ENCODE results near the gene GYPC. TPM values are rescaled to one million over a fixed set of nuclear protein-coding genes. Genes with fewer than 3 reads are reported as not detected.
"Not testable (repeated sequence)": the region's sequence is repeated elsewhere in the genome, so short reads cannot be mapped to it uniquely, and the experiment has no call there.

The GYPC gene
- total and polyA plus RNA-seq, 2 of the 4 experiments (the other 2 are of a cell fraction) = 53.4 to 96.3 TPM

GRCh38 chr2:126647714-126648344 lies 8.1 kb upstream of the GYPC start:
- H2BK5ac ChIP-seq (ENCODE audit: low read depth, low read length, poor library complexity, severe bottlenecking); H3K18ac ChIP-seq (ENCODE audit: low read depth, low read length); H2BK15ac ChIP-seq (ENCODE audit: low read depth, low read length); H3K4me1 ChIP-seq (ENCODE audit: control insufficient read depth, insufficient read depth, low read length); ATAC-seq (ENCODE audit: low read depth); CTCF ChIA-PET; dilution Hi-C loops (cut with HindIII; ENCODE audit: low sequenced_read_pairs, unreplicated experiment); H2AK9ac ChIP-seq (replicated peaks; ENCODE audit: low read depth, low read length, poor library complexity); H2BK120ac ChIP-seq (ENCODE audit: low read depth, low read length); H2AK5ac ChIP-seq (ENCODE audit: low read depth, low read length); H4K5ac ChIP-seq (ENCODE audit: low read depth, low read length); H3K9ac ChIP-seq (ENCODE audit: low read depth, low read length); H2AFZ ChIP-seq (replicated peaks; ENCODE audit: low read length, poor library complexity); intact Hi-C loops (cut with micrococcal nuclease); H2BK20ac ChIP-seq (ENCODE audit: low read depth, low read length); H3K9me3 ChIP-seq (ENCODE audit: control insufficient read depth, insufficient read depth, low read length); H3K4me3 ChIP-seq (ENCODE audit: insufficient read depth, low read depth, low read length); H4K91ac ChIP-seq (ENCODE audit: insufficient read depth, low read depth, low read length); H3K27ac ChIP-seq (ENCODE audit: insufficient read depth, low read length); DNase-seq; H4K20me1 ChIP-seq (ENCODE audit: insufficient read depth, low read length); H3K36me3 ChIP-seq (ENCODE audit: control insufficient read depth, insufficient read depth, low read length); BruUV-seq (replicated peaks); H3K9me1 ChIP-seq (ENCODE audit: insufficient read depth, low read length); H3K79me1 ChIP-seq (ENCODE audit: low read depth in 1 of 2, low read length in 2 of 2); H3K23ac ChIP-seq (ENCODE audit: low read depth, low read length); H3K14ac ChIP-seq (replicated peaks; ENCODE audit: low read depth, low read length); H3K56ac ChIP-seq (ENCODE audit: extremely low read depth, insufficient read depth, low read length); H3K4me2 ChIP-seq (ENCODE audit: low read depth, low read length); H4K8ac ChIP-seq (ENCODE audit: low read depth in 2 of 2, low read length in 2 of 2); in situ Hi-C loops (cut with MboI; ENCODE audit: low sequenced_read_pairs); POLR2A ChIA-PET (ENCODE audit: unreplicated experiment); H3K4ac ChIP-seq (ENCODE audit: low read depth, low read length): not testable (repeated sequence)
- WGBS, 2 experiments (ENCODE audit: extremely low coverage in 2 of 2, insufficient read length in 1 of 2) = no CpG with 5 or more reads among the region's 1 CpG
- peaks cover 12% of the 10 kb centered on the region for H3K27me3 ChIP-seq (ENCODE audit: control insufficient read depth, insufficient read depth, low read length)
- peak; percentile 62 for TF ChIP-seq CEBPB (IDR thresholded peaks at IDR 0.05; ENCODE audit: low read depth, low read length)

- H2BK20ac ChIP-seq (ENCODE audit: low read depth, low read length); H3K4me2 ChIP-seq (ENCODE audit: low read depth, low read length); H4K8ac ChIP-seq (ENCODE audit: low read depth in 2 of 2, low read length in 2 of 2); H3K36me3 ChIP-seq (ENCODE audit: control insufficient read depth, insufficient read depth, low read length); DNase-seq; H3K4me3 ChIP-seq (ENCODE audit: insufficient read depth, low read depth, low read length); H2BK15ac ChIP-seq (ENCODE audit: low read depth, low read length); POLR2A ChIA-PET (ENCODE audit: unreplicated experiment); BruUV-seq (replicated peaks); H3K79me1 ChIP-seq (ENCODE audit: low read depth in 1 of 2, low read length in 2 of 2); dilution Hi-C loops (cut with HindIII; ENCODE audit: low sequenced_read_pairs, unreplicated experiment); H3K27me3 ChIP-seq (ENCODE audit: control insufficient read depth, insufficient read depth, low read length); H3K9me3 ChIP-seq (ENCODE audit: control insufficient read depth, insufficient read depth, low read length); H3K27ac ChIP-seq (ENCODE audit: insufficient read depth, low read length); H3K9me1 ChIP-seq (ENCODE audit: insufficient read depth, low read length); CTCF ChIA-PET; ATAC-seq (ENCODE audit: low read depth); H2BK120ac ChIP-seq (ENCODE audit: low read depth, low read length); H2BK5ac ChIP-seq (ENCODE audit: low read depth, low read length, poor library complexity, severe bottlenecking); H4K20me1 ChIP-seq (ENCODE audit: insufficient read depth, low read length); intact Hi-C loops (cut with micrococcal nuclease); H4K5ac ChIP-seq (ENCODE audit: low read depth, low read length); H3K18ac ChIP-seq (ENCODE audit: low read depth, low read length); H3K4me1 ChIP-seq (ENCODE audit: control insufficient read depth, insufficient read depth, low read length); H3K23ac ChIP-seq (ENCODE audit: low read depth, low read length); H3K14ac ChIP-seq (replicated peaks; ENCODE audit: low read depth, low read length); H2AK5ac ChIP-seq (ENCODE audit: low read depth, low read length); in situ Hi-C loops (cut with MboI; ENCODE audit: low sequenced_read_pairs); H4K91ac ChIP-seq (ENCODE audit: insufficient read depth, low read depth, low read length); H3K4ac ChIP-seq (ENCODE audit: low read depth, low read length); H3K9ac ChIP-seq (ENCODE audit: low read depth, low read length); H2AFZ ChIP-seq (replicated peaks; ENCODE audit: low read length, poor library complexity); H2AK9ac ChIP-seq (replicated peaks; ENCODE audit: low read depth, low read length, poor library complexity); H3K56ac ChIP-seq (ENCODE audit: extremely low read depth, insufficient read depth, low read length): not testable (repeated sequence)
- WGBS, 2 experiments (ENCODE audit: extremely low coverage in 2 of 2, insufficient read length in 1 of 2) = 90% methylated on average over 2 of the region's 5 CpGs; no CpG with 5 or more reads in 1 of the 2 experiments
These were observed 7.6 kb upstream of the GYPC start for GRCh38 chr2:126648345-126648786.
